ENCODE data around the gene WDR72.
A peak's percentile ranks its signal among the peaks of the same experiment; 100 is the strongest.
"Not testable (repeated sequence)": the region's sequence is repeated elsewhere in the genome, so short reads cannot be mapped to it uniquely, and the experiment has no call there.

WDR72 gene

GRCh38 chr15:53695365-53695764, 64.1 kb downstream of the WDR72 start:
- no peak for DNase-seq

DNA sequence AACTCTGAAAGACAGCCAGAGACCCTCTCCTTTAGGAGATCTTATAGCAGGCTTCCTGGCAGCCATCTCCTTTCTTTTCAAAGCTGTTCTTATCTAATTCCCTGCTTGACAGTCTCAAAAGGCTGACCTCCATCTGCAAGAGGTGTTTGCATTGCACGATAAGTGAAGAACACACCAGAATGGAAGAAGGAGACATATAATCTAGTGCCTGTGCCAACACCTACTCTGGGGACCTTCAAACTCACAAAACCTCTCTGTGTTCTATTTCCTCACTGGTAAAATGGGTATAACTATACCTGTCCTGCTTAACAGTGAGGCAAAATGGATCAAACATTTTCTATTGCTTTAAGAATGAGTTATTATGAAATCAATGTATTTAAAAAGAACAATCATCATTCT, 65.0 kb downstream of the WDR72 start:
- DNase-seq: no peak

DNA sequence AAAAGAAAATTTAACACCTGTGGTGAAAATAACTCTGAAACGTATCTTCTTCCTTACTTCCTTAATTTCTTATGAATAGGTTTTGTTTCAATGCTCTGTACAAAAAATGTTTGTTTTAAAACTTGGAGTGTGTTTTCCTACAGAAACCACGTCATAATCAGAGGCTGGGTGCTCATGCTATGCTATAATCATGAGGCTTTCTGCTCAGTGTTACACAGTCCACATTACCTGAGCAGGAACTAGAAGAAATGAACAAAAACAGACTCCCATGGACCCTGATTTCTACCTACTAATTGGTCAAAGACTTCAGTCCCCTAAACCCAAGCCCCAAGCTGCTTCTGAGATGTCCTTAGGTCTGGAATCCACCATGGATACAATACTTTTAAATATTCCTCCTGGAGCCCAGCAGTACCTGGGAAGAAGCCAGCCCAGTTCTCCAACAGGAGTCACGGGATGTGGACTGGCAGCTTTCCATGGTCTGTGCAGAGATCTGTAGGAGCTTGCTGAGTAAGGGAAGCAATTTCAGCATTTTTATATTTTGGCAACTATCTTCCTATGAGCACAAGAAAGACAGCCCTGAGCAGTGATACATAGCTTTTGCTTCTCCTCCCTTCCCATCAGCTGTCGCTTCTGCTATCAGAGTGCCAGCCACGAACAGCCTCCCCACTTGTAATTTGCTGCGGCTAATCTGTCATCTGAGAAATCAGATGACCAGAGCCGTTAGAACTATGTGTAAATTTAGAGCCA, 65.6 kb downstream of the WDR72 start:
- peak; percentile 57 for DNase-seq

- DNase-seq: not testable (repeated sequence)
These were observed 75.3 kb downstream of the WDR72 start for GRCh38 chr15:53684162-53684561.

DNA sequence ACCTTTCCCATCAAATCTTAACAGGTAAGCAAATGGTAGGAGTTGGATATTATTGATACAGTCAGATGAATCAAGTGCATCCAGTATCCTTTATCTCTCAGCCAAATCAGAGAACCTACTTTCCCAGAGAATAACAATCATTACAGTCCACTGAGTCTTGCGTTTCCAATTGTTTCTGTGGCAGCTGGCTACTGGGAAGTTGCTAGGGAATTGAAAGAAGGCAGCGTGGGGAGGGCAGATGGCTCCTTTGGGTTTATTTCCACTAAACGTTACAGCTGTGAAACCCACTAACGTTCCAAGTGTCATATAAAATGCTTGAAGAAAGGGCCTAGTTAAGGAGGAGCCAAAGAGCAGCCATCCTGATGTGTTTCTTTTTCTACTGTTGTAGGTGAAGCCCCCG, 78.4 kb downstream of the WDR72 start:
- DNase-seq: no peak

DNA sequence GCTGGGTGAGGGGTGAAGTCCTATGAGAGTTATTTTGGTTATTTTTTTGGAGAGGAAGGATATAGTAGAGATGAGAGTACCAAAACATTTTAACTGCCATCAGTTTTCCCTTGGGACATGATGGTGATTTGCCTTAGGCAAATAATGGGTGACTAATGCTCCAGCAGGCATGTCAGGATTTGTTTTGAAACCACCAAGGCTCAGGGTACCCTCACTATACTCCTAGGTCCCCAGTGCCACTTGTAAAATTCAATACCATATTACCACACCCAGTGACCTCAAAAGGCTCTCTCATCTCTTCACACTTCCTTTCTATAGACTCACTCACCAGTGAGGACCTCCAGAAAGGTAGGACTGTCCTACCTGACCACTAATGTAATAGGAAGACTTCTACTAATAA, 83.6 kb downstream of the WDR72 start:
- DNase-seq: no peak

DNA sequence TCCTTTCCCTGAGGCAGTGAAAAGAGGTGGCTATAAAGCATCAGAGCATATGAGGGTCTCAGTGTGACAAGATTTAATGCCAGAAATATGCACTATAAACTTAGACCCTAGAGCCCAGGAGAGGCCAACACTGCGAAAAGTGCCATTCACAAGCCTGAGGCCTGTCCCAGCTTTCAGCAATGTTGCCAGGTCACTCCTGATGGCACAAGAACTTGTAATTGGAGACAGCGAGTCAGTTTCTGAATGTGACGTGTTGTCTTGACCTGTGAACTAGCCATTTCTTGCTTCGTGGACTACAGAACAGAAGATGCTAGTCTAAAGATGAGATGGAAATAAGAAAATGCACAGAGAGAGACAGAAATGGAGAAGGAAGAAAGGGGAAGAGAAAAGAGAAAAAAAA, 87.9 kb downstream of the WDR72 start:
- DNase-seq: no peak

DNA sequence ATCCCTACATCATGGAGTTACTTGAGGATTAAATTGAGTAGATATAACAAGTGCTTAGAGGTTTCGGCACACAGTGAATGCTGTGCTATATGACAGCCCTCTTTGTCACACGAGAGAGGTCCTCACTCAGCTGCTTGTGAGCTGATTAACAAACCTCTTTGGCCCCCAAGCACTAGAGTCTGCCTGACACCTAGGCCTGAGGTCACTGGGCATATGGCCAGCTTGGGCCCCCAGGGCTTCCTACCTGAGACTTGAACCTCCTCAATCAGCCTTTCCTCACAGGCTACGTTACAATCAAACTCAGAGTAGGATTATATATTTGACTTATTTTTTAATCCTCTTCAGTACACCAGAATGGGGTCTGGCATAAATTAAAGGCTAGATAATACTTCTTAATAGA, 88.8 kb downstream of the WDR72 start:
- DNase-seq: no peak

GRCh38 chr15:53665930-53666329, 93.5 kb downstream of the WDR72 start:
- DNase-seq: no peak

- DNase-seq: peak; percentile 84
These were observed 100.5 kb downstream of the WDR72 start for GRCh38 chr15:53658827-53659555.

DNA sequence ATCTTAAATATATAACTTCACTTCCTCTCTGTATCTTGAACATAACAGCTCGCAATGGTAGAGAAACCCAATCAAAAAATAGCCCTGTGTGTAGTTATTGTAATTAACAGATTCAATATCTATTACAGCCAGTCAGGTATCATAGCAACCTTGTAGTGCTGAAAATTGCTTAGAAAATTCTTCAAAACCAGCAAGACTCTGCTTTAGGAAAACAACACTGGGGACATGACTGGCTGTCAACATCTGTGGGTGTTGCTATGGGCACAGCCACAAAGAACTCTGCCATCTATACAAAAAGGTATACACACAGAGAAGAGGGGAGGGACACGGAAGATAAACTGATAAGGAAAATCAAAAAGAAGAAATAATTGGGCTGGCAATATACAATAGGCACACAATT, 101.2 kb downstream of the WDR72 start:
- DNase-seq: peak; percentile 37

DNA sequence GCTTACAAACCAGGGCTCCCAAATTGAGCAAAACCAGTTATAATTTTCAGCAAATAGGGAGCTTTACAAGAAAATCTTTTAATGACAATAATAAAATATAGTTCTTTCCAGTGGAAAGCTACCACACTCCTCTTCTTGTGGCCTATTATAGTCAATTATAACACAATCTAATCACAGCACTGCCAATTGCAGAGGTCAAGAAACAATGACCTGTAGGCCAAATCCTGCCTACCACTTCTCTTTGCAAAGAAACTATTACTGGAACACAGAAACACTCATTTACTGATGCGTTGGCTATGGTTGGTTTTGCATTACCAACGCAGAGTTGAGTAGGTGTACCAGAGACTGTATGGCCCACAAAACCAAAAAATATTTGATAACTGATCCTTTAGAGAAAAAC, 110.5 kb downstream of the WDR72 start:
- no peak for DNase-seq

GRCh38 chr15:53644660-53645059, 114.8 kb downstream of the WDR72 start:
- DNase-seq: no peak

GRCh38 chr15:53634517-53635106, 124.9 kb downstream of the WDR72 start:
- DNase-seq: no peak

DNA sequence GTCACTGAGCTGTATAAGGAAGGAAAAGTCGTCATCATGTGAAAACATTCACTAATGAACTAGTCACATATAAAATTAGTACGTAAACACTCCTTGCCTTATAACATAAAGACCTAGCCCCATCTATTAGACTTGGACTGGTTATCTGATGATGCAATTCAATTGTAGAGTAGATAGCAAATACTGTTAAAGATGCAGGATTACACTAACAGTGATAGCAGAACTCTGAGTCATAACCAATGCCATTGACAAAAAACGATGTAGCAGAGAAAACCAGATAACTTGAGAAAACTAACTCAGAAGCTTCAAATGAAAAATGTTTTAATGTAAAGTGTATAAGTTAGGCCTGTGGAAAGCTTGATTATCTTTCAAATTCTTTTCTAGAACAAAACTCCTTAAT, 132.2 kb downstream of the WDR72 start:
- DNase-seq: no peak

DNA sequence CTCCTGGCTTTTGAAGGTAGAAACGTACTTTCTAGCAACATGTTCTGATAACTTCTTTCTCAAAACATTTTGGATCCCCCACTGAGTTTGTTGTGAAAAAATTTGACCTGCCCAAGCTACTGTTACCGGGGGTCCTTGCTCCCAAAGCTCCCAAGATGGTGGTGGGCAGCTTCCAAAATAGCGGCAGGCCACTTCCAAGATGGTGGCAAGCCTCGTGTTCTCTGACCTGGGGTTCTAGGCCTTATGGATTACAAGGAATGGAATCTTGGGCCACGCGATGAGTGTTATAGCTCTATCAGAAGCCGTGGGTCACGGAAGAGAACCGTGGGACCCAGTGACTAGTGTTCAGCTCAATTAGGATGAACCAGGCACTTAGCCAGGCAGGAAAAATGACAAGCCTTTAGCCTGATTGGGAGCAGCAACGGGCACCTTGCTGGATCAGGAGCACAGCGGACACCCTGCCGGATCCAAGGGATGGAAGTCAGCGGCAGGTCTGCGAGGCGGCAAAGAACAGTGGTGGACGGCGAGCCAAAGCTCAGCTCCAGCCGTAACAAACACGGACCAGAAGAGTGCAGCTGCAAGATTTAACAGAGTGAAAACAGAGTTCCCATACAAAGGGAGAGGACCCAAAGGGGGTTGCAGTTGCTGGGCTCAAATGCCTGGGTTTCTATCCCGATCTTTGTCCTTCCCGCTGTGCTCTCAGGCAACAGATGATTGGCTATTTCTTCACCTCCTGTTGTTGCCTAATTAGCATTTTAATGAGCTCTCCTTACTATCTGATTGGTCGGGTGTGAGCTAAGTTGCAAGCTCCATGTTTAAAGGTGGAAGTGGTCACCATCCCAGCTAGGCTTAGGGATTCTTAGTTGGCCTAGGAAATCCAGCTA, 133.3 kb downstream of the WDR72 start:
- no peak for DNase-seq

GRCh38 chr15:53625260-53625659, 134.2 kb downstream of the WDR72 start:
- DNase-seq: no peak

DNA sequence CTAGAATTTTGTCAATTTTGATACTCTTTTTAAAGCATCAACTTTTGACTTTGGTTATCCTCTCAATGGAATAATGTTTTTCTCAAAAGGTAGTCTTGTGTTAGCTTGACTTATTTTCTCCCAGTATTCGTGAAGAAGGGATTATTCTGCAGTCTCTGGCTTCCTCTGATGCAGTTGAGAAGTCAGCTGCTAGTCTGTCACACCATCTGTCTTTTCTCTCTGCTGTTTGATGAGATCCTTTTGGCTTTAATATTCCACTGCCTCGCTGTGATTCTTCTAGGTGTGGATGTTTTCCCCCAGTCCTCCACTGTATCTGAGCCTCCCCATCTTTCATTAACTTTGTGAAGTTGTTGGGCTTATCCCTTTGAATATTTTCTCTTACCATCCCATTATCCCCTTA, 141.0 kb downstream of the WDR72 start:
- DNase-seq: no peak

GRCh38 chr15:53611145-53611920, 148.1 kb downstream of the WDR72 start:
- no peak for DNase-seq

DNA sequence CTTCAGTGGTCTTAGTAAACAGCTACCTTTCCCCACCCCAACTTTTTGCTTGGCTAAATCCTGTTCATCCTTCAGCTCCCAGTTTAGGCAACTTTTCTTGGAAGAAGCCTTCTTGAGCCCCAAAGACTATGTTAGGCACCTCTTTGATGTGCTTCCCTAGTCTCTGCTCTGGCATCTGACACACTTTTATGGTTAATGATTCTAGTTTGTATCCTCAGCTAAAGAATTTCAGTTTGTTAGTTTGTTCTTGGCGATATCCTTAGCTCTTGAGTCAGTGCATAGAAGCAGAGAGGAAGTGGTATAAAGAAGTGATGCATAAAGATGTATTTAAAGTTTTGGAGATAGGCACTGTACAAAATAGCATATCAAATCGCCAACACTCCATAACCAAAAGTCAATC, 168.4 kb downstream of the WDR72 start:
- DNase-seq: no peak

DNA sequence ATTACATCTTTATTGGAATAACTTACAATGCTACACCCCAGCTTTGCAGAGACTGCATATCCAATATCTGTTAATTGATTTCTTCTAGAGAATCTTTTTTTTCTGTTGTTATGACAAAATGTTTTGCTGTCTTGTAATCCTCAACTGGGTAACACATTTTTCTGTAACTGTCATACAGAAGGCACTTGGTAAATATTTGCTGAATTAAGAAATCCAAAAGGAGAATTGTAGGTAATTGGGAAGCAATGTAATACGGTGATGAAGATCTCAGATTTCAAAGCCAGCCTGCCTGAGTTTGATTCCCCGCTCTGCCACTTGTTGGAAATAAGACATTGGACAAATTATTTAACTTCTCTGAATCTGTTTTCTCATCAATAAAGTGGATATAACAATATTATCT, 169.1 kb downstream of the WDR72 start:
- DNase-seq: no peak

DNA sequence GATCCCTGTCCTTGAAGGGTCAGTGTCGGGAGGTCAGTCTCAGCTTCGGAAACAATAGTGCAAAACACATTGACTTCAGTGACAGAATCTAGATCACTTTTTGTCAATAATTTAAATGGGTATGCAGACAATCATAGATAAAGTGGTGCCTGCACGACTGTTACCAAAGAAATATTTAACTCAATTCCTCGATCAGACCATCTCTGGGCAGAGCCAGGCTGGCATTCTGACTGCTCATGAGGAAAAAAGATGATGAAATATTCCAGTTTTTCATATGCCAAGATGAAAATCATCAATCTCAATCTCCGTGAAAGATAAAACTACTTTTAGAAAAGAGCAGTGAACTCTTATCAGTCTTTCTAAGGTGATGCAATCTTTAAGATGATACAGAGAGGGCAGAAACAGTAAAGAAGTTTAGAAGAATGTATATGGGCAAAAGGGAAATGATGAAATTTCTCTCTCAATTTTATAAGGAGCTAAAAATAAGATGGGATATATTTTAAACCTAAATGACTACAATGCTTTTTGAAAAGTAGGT, 169.9 kb downstream of the WDR72 start:
- no peak for DNase-seq

Measured in NCI-H2029 (cell line).